Keratinocyte (primary cell): ENCODE measurements around the gene MTM1. TPM values are rescaled to one million over a fixed set of nuclear protein-coding genes. Genes with fewer than 3 reads are reported as not detected.

ENCODE experiments used
- DNase-seq: peaks from one replicate; pipeline ENCODE4 v3.0.0-alpha.2; 2011; ENCODE audit warnings: low read depth, missing footprints, low spot score
- FAIRE-seq: peaks from 2 replicates; lab custom pipeline; 2011; peaks lifted over from hg19 to GRCh38; lab: Jason Lieb, UNC
- H2AFZ ChIP-seq: 2 replicates; pipeline ENCODE4 v1.6.0; 2012; ENCODE audit warnings: low read length, control low read depth, inconsistent platforms; ENCODE audit not compliant: control insufficient read depth
- H3K27ac ChIP-seq: 2 replicates; pipeline ENCODE4 v1.5.1; 2011; ENCODE audit warnings: low read length; ENCODE audit not compliant: control insufficient read depth, insufficient read depth
- H3K27me3 ChIP-seq: 3 replicates; pipeline ENCODE4 v1.6.0; 2011; ENCODE audit warnings: low read length; ENCODE audit not compliant: control insufficient read depth, insufficient read depth; ENCODE audit errors: extremely low read depth
- H3K36me3 ChIP-seq, 2 experiments: 2 replicates in 1 of 2; 3 replicates in 1 of 2; pipeline ENCODE4 v1.5.1; 2011; ENCODE audit warnings: low read length in 2 of 2, mild to moderate bottlenecking in 1 of 2; ENCODE audit not compliant: control insufficient read depth in 2 of 2, insufficient read depth in 2 of 2; ENCODE audit errors: extremely low read depth in 1 of 2
- H3K4me1 ChIP-seq: 3 replicates; pipeline ENCODE4 v1.5.1; 2011; ENCODE audit warnings: low read length; ENCODE audit not compliant: control insufficient read depth, insufficient read depth; ENCODE audit errors: extremely low read depth
- H3K4me2 ChIP-seq: 3 replicates; pipeline ENCODE4 v1.6.0; 2011; ENCODE audit warnings: low read depth, low read length; ENCODE audit not compliant: control insufficient read depth, insufficient read depth; ENCODE audit errors: extremely low read depth
- H3K4me3 ChIP-seq, 3 experiments: fragments of 200-600 bp in 1 of 3; sonication (generic) in 1 of 3; 2 replicates in 2 of 3; 3 replicates in 1 of 3; pipeline ENCODE4 v1.5.1; 2011 to 2016; ENCODE audit warnings: low read length in 3 of 3, mild to moderate bottlenecking in 3 of 3, control low read depth in 2 of 3, inconsistent platforms in 1 of 3, low read depth in 1 of 3, mixed read lengths in 1 of 3, mixed run types in 1 of 3, moderate library complexity in 1 of 3; ENCODE audit not compliant: control insufficient read depth in 2 of 3, insufficient read depth in 2 of 3; ENCODE audit errors: extremely low read depth in 1 of 3
- H3K79me2 ChIP-seq: 2 replicates; pipeline ENCODE4 v1.6.0; 2012; ENCODE audit warnings: low read length; ENCODE audit not compliant: control insufficient read depth, insufficient read depth
- H3K9ac ChIP-seq: 3 replicates; pipeline ENCODE4 v1.6.0; 2011; ENCODE audit warnings: low read length; ENCODE audit not compliant: control insufficient read depth, insufficient read depth; ENCODE audit errors: extremely low read depth
- H3K9me1 ChIP-seq: 3 replicates; pipeline ENCODE4 v1.6.0; 2011; ENCODE audit warnings: low read length; ENCODE audit not compliant: control insufficient read depth, insufficient read depth; ENCODE audit errors: extremely low read depth
- H3K9me3 ChIP-seq: 2 replicates; pipeline ENCODE4 v1.5.1; 2012; ENCODE audit warnings: low read depth, low read length; ENCODE audit not compliant: control insufficient read depth
- H4K20me1 ChIP-seq: 3 replicates; pipeline ENCODE4 v1.6.0; 2011; ENCODE audit warnings: low read length; ENCODE audit not compliant: control insufficient read depth, insufficient read depth; ENCODE audit errors: extremely low read depth
- EZH2 ChIP-seq: IDR thresholded peaks from one replicate; pipeline ENCODE4 v1.6.1; 2012; ENCODE audit warnings: inconsistent platforms, mild to moderate bottlenecking, low read length, moderate library complexity
- dilution Hi-C: fragments of 300-500 bp; cut with MboI; formaldehyde crosslinking; loops from one replicate; pipeline ENCODE4 v1.7.0; 2020; ENCODE audit warnings: low sequenced_read_pairs; ENCODE audit not compliant: extremely low pct_ligation_motif_present
- polyA plus RNA-seq, 5 experiments: library from polyadenylated mRNA; depleted of rRNA in 3 of 5; stranded (reverse) in 3 of 5; stranded (forward) in 1 of 5; unstranded in 1 of 5; fragments of >200 nt; gene quantifications; 1 replicate in 1 of 5; 2 replicates in 3 of 5; 3 replicates in 1 of 5; pipeline versions ENCODE4 v1.2.1 to v1.2.3, GENCODE V29; 2011 to 2012; ENCODE audit warnings: missing spikeins in 2 of 5, low read depth in 1 of 5, low replicate concordance in 1 of 5
- TF ChIP-seq, protein P1 (sequence below), 3 experiments: IDR thresholded peaks in 1 of 3; conservative IDR thresholded peaks in 1 of 3; optimal IDR thresholded peaks in 1 of 3; 2 replicates in 2 of 3; 3 replicates in 1 of 3; pipeline versions ENCODE3 to v1.5.1; 2011; ENCODE audit warnings: low read length in 3 of 3, mild to moderate bottlenecking in 3 of 3, moderate library complexity in 2 of 3, control low read depth in 1 of 3, inconsistent platforms in 1 of 3; ENCODE audit not compliant: insufficient read depth in 2 of 3; ENCODE audit errors: extremely low read depth in 1 of 3

The MTM1 gene
- polyA plus RNA-seq, 1 donor (not counting 4 experiments of a cell fraction or from before 2014, with no cell fraction given): 13.9 TPM

DNA sequence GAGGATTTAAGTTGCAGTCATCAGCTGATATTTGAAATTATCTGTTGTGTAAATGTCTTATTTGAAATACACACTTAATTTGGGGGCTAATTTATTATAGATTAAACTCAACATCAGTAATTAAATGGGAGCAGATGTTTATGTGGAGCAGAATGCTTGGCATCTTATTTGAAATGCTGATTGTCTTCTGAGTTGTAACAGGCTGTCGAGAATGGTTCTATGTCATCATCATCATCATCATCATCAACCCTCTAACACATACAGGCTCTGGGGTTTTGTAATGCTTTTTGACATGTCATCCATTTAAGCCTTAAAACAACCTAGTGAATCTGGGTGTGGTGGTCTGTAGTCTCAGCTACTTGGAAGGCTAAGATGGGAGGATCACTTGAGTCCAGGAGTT is 133.0 kb downstream of the MTM1 start:
- peaks cover 7% of the 10 kb centered on the region for H3K4me1 ChIP-seq
- peaks cover 32% of the 10 kb centered on the region for H3K79me2 ChIP-seq
- dilution Hi-C loops: no loop called here
- no peaks in the 10 kb centered on the region for H3K27me3 ChIP-seq
- no peak overlapping the region for H3K9ac ChIP-seq
- DNase-seq (no peak), FAIRE-seq (no peak)
- H3K27ac ChIP-seq: no peak overlapping the region
- H4K20me1 ChIP-seq: no peaks in the 10 kb centered on the region
- H3K4me2 ChIP-seq: no peak overlapping the region
- no peak overlapping the region for H3K4me3 ChIP-seq
- H2AFZ ChIP-seq: no peak overlapping the region
- TF ChIP-seq, protein P1, sequence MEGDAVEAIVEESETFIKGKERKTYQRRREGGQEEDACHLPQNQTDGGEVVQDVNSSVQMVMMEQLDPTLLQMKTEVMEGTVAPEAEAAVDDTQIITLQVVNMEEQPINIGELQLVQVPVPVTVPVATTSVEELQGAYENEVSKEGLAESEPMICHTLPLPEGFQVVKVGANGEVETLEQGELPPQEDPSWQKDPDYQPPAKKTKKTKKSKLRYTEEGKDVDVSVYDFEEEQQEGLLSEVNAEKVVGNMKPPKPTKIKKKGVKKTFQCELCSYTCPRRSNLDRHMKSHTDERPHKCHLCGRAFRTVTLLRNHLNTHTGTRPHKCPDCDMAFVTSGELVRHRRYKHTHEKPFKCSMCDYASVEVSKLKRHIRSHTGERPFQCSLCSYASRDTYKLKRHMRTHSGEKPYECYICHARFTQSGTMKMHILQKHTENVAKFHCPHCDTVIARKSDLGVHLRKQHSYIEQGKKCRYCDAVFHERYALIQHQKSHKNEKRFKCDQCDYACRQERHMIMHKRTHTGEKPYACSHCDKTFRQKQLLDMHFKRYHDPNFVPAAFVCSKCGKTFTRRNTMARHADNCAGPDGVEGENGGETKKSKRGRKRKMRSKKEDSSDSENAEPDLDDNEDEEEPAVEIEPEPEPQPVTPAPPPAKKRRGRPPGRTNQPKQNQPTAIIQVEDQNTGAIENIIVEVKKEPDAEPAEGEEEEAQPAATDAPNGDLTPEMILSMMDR (optimal IDR thresholded peaks at IDR 0.05 in 1 of 3, IDR thresholded peaks at IDR 0.05 in 1 of 3, conservative IDR thresholded peaks at IDR 0.05 in 1 of 3; ENCODE audit: extremely low read depth in 1 of 3, insufficient read depth in 2 of 3, low read length in 3 of 3): no peak
- no peak for TF ChIP-seq EZH2
- no peaks in the 10 kb centered on the region for H3K9me1 ChIP-seq
- peaks cover 0 to 1% of the 10 kb centered on the region in 2 experiments for H3K36me3 ChIP-seq
- H3K9me3 ChIP-seq: no peaks in the 10 kb centered on the region

DNA sequence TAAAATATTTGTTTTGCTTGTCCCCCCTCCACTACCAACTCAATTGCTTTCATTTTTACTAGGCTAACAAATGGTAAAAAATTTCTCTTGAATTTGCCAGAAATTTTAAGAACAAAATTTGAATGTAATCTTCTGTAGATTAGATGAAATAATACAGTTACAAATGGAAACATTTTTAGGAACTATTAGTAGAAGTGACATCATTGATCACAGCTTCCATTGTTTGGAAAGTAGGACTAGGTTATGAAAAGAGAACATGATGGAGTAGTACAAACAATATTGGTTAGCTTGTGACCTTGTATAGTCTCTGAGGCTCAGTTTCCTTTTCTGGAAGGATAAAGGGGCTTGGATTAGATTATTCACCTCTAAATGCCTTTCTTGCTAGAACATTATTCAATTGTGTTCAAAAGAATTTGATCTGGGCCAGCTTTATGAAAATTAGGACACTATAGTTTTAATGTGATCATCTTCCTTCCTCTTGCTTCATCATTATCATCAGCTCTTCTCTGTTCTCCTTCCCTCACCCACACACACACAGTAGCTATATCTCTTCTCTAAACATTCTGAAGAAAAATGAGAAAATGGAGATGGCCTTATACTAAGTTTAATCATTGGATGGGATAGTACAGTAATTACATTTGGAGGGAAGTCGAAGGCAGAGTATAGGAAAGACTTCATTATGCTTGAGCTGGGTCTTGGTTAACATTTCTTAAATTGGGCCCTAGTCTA is 134.7 kb downstream of the MTM1 start:
- Histone ChIP-seq H3K9me3 (no peaks in the 10 kb centered on the region), H3K27ac (no peak overlapping the region), H3K36me3 (no peaks in the 10 kb centered on the region), H3K4me2 (no peak overlapping the region), H3K4me1 (no peaks in the 10 kb centered on the region), H3K9ac (no peak overlapping the region), H3K79me2 (peaks cover 18% of the 10 kb centered on the region), H4K20me1 (no peaks in the 10 kb centered on the region), H3K27me3 (no peaks in the 10 kb centered on the region), H3K4me3 (no peak overlapping the region), H3K9me1 (no peaks in the 10 kb centered on the region), H2AFZ (no peak overlapping the region)
- FAIRE-seq (no peak), DNase-seq (no peak)
- dilution Hi-C loops: no loop called here
- TF ChIP-seq, protein P1 (optimal IDR thresholded peaks at IDR 0.05 in 1 of 3, IDR thresholded peaks at IDR 0.05 in 1 of 3, conservative IDR thresholded peaks at IDR 0.05 in 1 of 3; ENCODE audit: extremely low read depth in 1 of 3, insufficient read depth in 2 of 3, low read length in 3 of 3): no peak
- TF ChIP-seq EZH2: no peak
